GM18520 (cell line): ENCODE measurements around the gene SLC7A9.
A peak's percentile ranks its signal among the peaks of the same experiment; 100 is the strongest.

Experiments used
- ATAC-seq: cut with Tn5 transposase; IDR thresholded peaks from one replicate; pipeline ENCODE4 v1.9.1; 2021; ENCODE audit not compliant: unreplicated experiment

SLC7A9 gene

GRCh38 chr19:32869369-32869965, at the start of gene SLC7A9:
TSS of gene SLC7A9 (minus strand) at chr19:32869767. CDS start at chr19:32868534, 1,233 bp downstream.
- ATAC-seq, result no peak

- no peak for ATAC-seq
Observed at GRCh38 chr19:32919365-32919764, 49.8 kb upstream of the SLC7A9 start.

- no peak for ATAC-seq
Observed at GRCh38 chr19:32917616-32917996, 48.0 kb upstream of the SLC7A9 start.

GRCh38 chr19:32916969-32917615, 47.5 kb upstream of the SLC7A9 start:
- ATAC-seq, result no peak

- no peak for ATAC-seq
Observed at GRCh38 chr19:32914879-32915660, 45.5 kb upstream of the SLC7A9 start.

GRCh38 chr19:32911467-32911866, 41.9 kb upstream of the SLC7A9 start:
- no peak for ATAC-seq

- no peak for ATAC-seq
Observed at GRCh38 chr19:32910874-32911273, 41.3 kb upstream of the SLC7A9 start.

GRCh38 chr19:32910094-32910493, 40.5 kb upstream of the SLC7A9 start:
- no peak for ATAC-seq

GRCh38 chr19:32909257-32909656, 39.7 kb upstream of the SLC7A9 start:
- ATAC-seq, result no peak

- ATAC-seq, result no peak
Observed at GRCh38 chr19:32908641-32909190, 39.1 kb upstream of the SLC7A9 start.

GRCh38 chr19:32902448-32902847, 32.9 kb upstream of the SLC7A9 start:
- ATAC-seq, result no peak

- no peak for ATAC-seq
Observed at GRCh38 chr19:32901504-32902161, 32.1 kb upstream of the SLC7A9 start.

- ATAC-seq, result no peak
Observed at GRCh38 chr19:32896516-32897214, 27.1 kb upstream of the SLC7A9 start.

- peak; percentile 71 for ATAC-seq
Observed at GRCh38 chr19:32895384-32895783, 25.8 kb upstream of the SLC7A9 start.

GRCh38 chr19:32891609-32892008, 22.0 kb upstream of the SLC7A9 start:
- ATAC-seq, result no peak

GRCh38 chr19:32890841-32891240, 21.3 kb upstream of the SLC7A9 start:
- no peak for ATAC-seq

- ATAC-seq, result no peak
Observed at GRCh38 chr19:32890326-32890725, 20.8 kb upstream of the SLC7A9 start.

GRCh38 chr19:32889137-32889934, 19.8 kb upstream of the SLC7A9 start:
- no peak for ATAC-seq

- no peak for ATAC-seq
Observed at GRCh38 chr19:32887572-32888215, 18.1 kb upstream of the SLC7A9 start.
